Fibroblast of skin of abdomen (primary cell): Measurements from ENCODE around the gene SRSF4.
"Not testable (repeated sequence)": the region's sequence is repeated elsewhere in the genome, so short reads cannot be mapped to it uniquely, and the experiment has no call there.

Experiments used
- DNase-seq: peaks from one replicate; pipeline ENCODE4 v3.0.0-alpha.2; 2013

The SRSF4 gene

DNA sequence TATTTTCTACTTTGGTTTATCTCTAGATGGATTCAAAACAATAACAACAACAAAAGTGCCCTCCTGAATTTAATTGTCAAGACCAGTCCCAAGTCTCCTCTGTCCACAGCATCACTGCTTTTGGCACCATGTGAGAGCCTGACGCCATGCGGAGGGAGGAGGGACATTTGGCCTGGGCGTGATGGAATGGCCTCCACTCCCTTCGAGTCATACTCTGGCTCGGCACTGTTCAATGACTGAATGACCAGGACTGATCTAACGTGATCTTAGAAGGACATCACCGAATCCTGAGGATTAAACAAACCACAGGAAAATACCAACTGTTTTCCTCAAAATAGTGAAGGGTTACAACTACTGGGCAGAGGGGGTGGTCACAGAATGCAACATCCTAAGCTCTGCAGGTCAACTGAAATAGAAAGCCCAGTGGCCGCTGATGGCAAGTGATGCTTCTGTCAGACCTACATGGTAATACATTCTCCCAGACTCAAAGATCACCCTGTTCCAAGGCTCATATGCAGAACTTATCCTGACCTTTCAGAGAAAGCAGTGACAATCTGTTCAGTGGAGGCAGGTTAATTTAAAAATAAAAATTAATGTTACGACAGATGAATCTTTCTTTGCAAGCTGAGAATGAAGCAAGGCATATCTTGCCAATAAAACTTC lies 19.1 kb downstream of the SRSF4 start:
- no peak for DNase-seq

GRCh38 chr1:29162025-29162424 lies 19.7 kb downstream of the SRSF4 start:
- DNase-seq, result no peak

DNA sequence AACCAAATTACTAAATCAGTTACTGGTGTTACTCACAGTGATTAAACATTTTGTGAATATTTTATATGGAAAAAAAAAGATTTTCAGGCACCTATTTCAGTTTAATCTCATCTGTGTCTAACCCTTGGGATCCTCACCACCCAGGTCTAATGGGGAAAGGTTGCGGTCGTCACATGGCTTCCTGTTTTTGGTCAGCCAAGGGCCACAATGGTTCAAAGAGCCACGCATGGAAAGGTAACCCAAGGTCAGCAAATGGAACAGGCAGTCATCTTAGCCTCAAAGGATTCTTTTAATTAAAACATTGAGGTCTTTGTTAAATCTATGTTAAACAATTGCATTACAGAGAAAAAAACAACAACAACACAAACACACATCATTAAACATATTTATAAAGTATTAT lies 21.9 kb downstream of the SRSF4 start:
- DNase-seq, result no peak

GRCh38 chr1:29157269-29157601 lies 24.5 kb downstream of the SRSF4 start:
- DNase-seq, result no peak

DNA sequence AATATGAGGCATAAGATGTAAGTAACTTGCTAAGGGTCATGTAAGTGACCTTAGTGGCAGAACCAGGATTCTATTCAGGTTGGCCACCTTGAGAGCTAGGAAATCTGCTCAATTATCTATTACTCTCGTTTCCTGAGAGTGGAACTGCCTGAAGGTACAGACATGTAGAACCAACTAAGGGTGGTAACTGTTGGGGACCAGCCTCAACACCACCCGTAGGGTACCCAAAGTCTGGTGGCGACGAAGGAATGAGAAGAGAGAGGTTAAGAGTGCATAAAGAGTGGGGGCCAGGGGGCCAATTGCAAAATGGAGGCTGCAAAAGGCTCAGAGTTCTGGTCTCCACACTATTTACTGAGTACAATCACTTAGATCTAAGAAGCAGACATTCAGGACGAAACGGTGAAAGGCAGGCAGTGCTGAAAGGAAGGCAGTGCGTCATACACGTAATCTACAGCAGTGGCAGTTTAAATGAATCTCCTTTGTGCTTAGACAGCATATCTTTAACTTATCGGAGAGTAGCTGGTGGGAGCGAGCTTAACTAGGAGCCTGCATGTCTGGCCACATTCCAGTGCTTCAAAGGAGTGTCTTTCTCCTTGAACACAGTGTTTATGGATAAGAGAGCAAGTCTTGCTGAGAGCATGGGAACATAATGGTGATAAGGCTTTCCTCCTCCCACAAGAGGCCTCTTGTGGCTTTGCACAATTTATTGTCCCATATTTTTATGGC lies 25.0 kb downstream of the SRSF4 start:
- DNase-seq, result no peak

DNA sequence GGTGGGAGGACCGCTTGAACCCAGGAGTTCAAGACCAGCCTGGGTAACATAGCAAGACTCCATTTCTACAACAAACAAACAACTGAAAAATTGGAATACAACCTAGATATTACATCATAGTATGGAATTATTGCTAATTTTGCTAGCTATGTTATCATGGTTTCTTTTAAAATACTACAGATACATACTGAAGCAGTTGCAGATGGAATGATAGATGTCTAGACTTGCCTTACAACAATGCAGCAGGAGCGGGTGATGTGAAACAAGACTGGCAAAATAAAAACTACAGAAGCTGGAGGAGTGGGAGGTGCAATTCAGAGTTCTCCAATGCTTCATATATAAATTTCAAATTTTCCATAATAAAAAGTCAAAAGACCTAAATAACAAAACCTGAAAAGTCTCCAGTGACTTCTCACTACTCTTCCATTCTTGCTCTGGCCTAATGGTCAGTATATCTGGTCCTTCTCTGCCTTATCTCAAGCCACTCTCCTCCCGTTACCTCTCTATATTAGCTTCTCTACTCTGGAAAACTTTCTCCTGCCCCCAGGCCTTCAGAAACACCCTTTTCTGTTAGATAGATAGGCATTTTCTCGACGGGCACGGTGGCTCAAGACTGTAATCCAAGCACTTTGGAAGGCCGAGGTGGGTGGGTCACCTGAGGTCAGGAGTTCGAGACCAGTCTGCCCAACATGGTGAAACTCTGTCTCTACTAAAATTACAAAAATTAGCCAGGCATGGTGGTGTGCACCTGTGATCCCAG lies 29.5 kb downstream of the SRSF4 start:
- no peak for DNase-seq

DNA sequence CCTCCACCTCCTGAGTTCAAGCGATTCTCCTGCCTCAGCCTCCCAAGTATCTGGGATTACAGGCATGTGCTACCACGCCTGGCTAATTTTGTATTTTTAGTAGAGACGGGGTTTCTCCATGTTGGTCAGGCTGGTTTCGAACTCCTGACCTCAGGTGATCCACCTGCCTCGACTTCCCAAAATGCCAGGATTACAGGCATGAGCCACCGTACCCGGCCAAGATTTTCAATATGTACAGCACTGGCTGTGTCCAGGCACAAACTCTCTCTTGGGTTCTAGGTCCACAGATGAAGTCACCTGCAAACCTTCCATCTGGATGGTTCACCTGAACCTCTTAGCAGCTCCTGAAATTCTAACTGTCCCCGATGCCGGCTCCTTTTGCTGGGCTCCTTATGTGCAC lies 31.4 kb downstream of the SRSF4 start:
- DNase-seq, result not testable (repeated sequence)

DNA sequence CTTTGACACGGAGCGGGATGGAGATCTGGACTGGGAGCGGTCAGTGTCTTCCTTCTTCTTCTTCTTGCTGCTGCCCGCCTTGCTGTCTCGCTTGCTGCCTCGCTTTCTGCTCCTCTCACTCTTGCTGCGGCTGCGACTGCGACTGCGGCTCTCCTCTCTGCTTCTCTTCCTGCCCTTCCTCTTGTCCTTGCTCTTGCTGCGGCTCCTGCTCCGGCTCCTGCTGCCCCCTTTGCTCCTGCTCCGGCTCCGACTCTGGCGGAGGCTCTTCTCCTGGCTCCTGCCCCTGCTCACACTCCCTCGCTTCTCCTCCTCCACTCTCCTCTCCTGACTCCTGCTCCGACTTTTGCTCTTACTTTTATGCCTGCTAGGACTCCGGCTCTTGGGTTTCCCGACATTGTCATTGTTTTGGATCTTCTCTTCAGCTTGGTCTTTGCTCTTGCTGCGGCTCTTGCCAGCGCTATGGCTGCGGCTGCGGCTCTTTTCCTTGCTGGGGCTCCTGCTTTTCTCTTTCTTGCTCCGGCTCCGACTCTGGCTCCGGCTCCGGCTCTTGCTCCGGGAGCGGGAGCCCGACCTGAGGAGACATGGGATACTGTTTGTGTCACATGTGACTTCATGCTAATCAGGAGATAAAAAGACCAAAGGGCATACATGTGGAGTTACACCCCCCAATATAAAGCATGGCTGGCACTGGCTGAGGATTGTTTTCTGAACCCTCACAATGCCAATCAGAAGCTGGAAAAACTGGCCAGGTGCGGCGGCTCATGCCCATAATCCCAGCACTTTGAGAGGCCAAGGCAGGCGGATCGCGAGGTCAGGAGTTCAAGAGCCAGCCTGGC lies 32.8 kb downstream of the SRSF4 start:
- no peak for DNase-seq

- peak; percentile 91 for DNase-seq
Measured at GRCh38 chr1:29145739-29146437, 35.8 kb downstream of the SRSF4 start.

- no peak for DNase-seq
Measured at GRCh38 chr1:29144178-29144577, 37.5 kb downstream of the SRSF4 start.

DNA sequence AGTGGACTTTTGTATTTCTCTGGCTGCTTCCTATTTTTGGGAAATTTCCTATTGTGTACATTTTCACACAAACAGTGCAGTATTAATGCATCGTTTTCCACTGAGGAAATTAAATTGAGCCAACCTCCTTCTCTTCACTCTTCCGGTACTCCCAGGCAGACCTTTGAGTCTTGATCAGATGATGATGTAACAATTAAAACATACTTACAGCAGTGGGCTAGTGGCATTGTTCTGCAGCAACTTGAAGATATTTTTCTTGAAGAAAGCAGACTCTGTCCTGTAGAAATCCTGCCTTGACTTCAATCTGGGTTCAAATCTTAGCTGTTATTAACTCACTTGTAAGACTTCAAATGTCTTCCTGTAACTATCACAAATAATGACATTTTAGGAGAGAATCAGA lies 39.0 kb downstream of the SRSF4 start:
- no peak for DNase-seq

GRCh38 chr1:29136391-29136915 lies 45.2 kb downstream of the SRSF4 start:
- DNase-seq, result peak; percentile 54

DNA sequence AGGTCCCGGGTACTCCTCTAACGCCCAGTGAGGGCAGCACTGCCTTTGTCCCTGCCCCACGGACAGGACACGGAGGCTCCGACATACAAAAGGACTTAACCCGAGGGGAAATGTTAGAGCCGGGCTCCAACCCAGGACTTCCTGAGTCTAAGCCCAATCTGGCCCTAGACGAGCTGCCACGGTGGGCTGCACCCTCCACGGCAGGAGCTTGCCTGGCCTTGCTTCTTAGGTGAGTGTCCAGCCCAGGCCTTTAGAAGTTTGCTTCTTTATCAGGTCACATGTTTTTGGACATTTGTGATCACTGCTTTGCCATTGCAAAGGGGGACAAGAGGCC lies 47.0 kb downstream of the SRSF4 start:
- DNase-seq, result no peak

GRCh38 chr1:29133861-29134694 lies 47.6 kb downstream of the SRSF4 start:
- DNase-seq, result no peak

DNA sequence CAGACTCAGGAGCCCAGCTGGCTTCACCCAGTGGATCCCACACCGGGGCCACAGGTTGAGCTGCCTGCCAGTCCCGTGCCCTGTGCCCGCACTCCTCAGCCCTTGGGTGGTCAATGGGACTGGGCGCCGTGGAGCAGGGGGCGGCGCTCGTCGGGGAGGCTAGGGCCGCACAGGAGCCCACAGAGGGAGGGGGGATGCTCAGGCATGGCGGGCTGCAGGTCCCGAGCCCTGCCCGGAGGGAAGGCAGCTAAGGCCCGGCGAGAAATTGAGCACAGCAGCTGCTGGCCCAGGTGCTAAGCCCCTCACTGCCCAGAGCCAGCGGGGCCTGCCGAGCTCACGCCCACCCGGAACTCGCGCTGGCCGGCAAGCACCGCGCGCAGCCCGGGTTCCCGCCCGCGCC lies 50.6 kb downstream of the SRSF4 start:
- DNase-seq, result not testable (repeated sequence)

GRCh38 chr1:29129916-29130315 lies 51.8 kb downstream of the SRSF4 start:
- DNase-seq, result peak; percentile 28

DNA sequence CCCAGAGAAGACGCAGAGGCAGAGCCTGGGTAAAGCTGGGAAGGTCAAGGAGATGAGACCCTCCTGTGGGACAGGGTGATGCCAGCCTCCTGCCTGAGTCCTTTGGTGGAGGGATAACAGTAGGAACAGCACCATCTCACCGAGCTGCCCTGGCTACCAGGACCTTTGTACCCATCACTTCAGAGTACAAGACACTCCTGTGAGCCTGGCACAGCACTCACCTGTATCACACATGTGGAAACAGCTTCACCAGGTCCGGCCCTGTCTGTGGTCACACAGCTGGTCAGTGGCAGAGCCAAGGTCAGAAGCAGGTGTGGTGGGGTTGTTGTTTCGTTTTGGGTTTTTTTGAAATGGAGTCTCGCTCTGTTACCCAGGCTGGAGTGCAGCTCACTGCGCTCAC lies 53.0 kb downstream of the SRSF4 start:
- DNase-seq, result no peak

DNA sequence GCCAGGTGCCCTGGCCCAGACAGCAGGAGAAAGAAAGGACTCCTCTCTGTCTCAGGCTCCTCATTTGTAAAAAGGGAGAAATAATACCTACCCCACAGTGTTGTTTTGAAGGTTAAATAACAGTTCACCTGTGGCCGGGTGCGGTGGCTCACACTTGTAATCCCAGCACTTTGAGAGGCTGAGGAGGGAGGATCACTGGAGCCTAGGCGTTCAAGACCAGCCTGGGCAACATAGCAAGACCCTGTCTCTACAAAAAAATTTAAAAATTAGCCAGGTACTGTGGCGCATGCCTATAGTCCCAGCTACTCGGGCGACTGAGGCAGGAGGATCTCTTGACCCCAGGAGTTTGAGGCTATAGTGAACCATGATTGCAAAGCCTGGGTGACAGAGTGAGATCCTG lies 55.5 kb downstream of the SRSF4 start:
- DNase-seq, result no peak

DNA sequence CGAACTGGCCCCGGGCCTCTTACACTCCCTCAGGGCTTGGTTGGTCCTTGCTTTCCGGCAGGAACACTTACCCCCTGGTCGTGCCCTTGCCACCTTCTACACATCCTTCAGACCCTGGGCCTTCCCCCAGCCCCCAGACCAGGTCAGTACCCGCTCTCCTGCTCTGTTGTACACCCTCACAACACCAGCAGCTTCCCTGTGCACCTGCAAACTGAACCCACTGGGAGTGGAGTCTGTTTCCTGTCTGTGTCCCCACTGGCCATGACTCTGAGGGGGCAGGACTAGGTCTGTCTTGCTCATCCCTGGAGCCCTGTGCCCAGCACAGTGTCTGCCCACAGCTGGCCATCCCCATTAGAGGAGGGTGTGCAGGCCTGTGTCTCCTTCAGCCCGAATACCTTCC lies 55.9 kb downstream of the SRSF4 start:
- DNase-seq, result no peak

- no peak for DNase-seq
Measured at GRCh38 chr1:29125237-29125641, 56.5 kb downstream of the SRSF4 start.
